K562 (cell line): ENCODE measurements around the gene CYB5D1. TPM values are rescaled to one million over a fixed set of nuclear protein-coding genes. Genes with fewer than 3 reads are reported as not detected.

Source experiments
- ATAC-seq: fragments of 200-7000 bp; cut with Tn5 transposase; 3 replicates; pipeline ENCODE4 v1.9.1; 2020; ENCODE audit warnings: moderate library complexity
- BruUV-seq: library from RNA; stranded (reverse); fragments of 400-500 nt; replicated peaks from 2 replicates; lab custom pipeline; 2021; lab: Mats Ljungman, UMichigan
- CTCF ChIA-PET: fragments of 300-600 bp; formaldehyde crosslinking; extraction: SDS; loops from one replicate; lab custom pipeline; 2021; ENCODE audit warnings: low intra/inter-chr PET ratio; lab: Yijun Ruan, JAX
- POLR2A ChIA-PET: fragments of 300-600, 350-650 bp; sonication (Branson Sonifier 250); formaldehyde crosslinking; extraction: SDS; loops from one replicate; lab custom pipeline; 2021; ENCODE audit warnings: antibody characterized with exemption, inconsistent platforms; lab: Yijun Ruan, JAX
- DNase-seq, 4 experiments: peaks; one replicate each; pipeline versions ENCODE4 v3.0.0 to v3.0.0-alpha.2; 2011 to 2018; ENCODE audit warnings: low spot score in 3 of 4, mixed read lengths in 3 of 4; ENCODE audit errors: extremely low read depth in 1 of 4
- FAIRE-seq: peaks from 2 replicates; lab custom pipeline; 2011; peaks lifted over from hg19 to GRCh38; lab: Jason Lieb, UNC
- H2AFZ ChIP-seq: 2 replicates; pipeline ENCODE4 v1.6.0; 2011; ENCODE audit warnings: low read depth, low read length, control low read depth, inconsistent platforms
- H3K27ac ChIP-seq: fragments of 200-600 bp; 3 replicates; pipeline ENCODE4 v1.8.0; 2011; ENCODE audit warnings: low read depth, mild to moderate bottlenecking, control low read depth, inconsistent platforms, low read length, moderate library complexity, mixed read lengths; ENCODE audit errors: extremely low read depth
- H3K27me3 ChIP-seq, 2 experiments: fragments of 300-600 bp in 1 of 2; 2 replicates in 1 of 2; 3 replicates in 1 of 2; pipeline versions ENCODE4 v1.6.0 to v1.8.0; 2011; ENCODE audit warnings: inconsistent platforms in 2 of 2, low read length in 2 of 2, mild to moderate bottlenecking in 1 of 2, mixed read lengths in 1 of 2, moderate library complexity in 1 of 2; ENCODE audit not compliant: control insufficient read depth in 2 of 2, insufficient read depth in 2 of 2
- H3K36me3 ChIP-seq: fragments of 300-600 bp; 3 replicates; pipeline ENCODE4 v1.8.0; 2011; ENCODE audit warnings: mild to moderate bottlenecking, low read length, inconsistent platforms; ENCODE audit not compliant: control insufficient read depth, insufficient read depth
- H3K4me1 ChIP-seq, 2 experiments: fragments of 200-600 bp in 1 of 2; replicated peaks in 1 of 2; 2 replicates in 1 of 2; 3 replicates in 1 of 2; pipeline versions ENCODE4 v1.5.1 to v1.8.0; 2011; ENCODE audit warnings: inconsistent platforms in 2 of 2, low read length in 2 of 2, mild to moderate bottlenecking in 1 of 2, mixed read lengths in 1 of 2, moderate library complexity in 1 of 2; ENCODE audit not compliant: control insufficient read depth in 2 of 2, insufficient read depth in 2 of 2
- H3K4me2 ChIP-seq: 2 replicates; pipeline ENCODE4 v1.6.1; 2011; ENCODE audit warnings: low read length, control low read depth, inconsistent platforms, mixed read lengths; ENCODE audit not compliant: insufficient read depth
- H3K4me3 ChIP-seq: fragments of 200-600 bp; sonication (generic), shearing (Covaris generic); 2 replicates; pipeline ENCODE4 v1.5.1; 2016; ENCODE audit warnings: control low read depth, inconsistent platforms
- H3K79me2 ChIP-seq: fragments of 200-600 bp; 3 replicates; pipeline ENCODE4 v1.8.0; 2011; ENCODE audit warnings: low read length, inconsistent platforms; ENCODE audit not compliant: control insufficient read depth, insufficient read depth
- H3K9ac ChIP-seq, 2 experiments: 2 replicates each; pipeline versions ENCODE4 v1.6.0 to v1.6.1; 2011; ENCODE audit warnings: low read depth in 2 of 2, low read length in 2 of 2, control low read depth in 1 of 2, inconsistent platforms in 1 of 2, mild to moderate bottlenecking in 1 of 2, mixed read lengths in 1 of 2; ENCODE audit not compliant: insufficient read depth in 1 of 2
- H3K9me1 ChIP-seq: one replicate; pipeline ENCODE4 v1.6.0; 2011; ENCODE audit warnings: inconsistent platforms, mild to moderate bottlenecking, low read length, moderate library complexity; ENCODE audit not compliant: control insufficient read depth, insufficient read depth
- H3K9me3 ChIP-seq: replicated peaks from 2 replicates; pipeline ENCODE4 v1.5.1; 2011; ENCODE audit warnings: low read depth, low read length, inconsistent platforms; ENCODE audit not compliant: control insufficient read depth, insufficient read depth
- H4K20me1 ChIP-seq: replicated peaks from 2 replicates; pipeline ENCODE4 v1.6.1; 2011; ENCODE audit warnings: low read length, inconsistent platforms, mixed read lengths; ENCODE audit not compliant: control insufficient read depth, insufficient read depth
- HDGF ChIP-seq: fragments of 450-650 bp; IDR thresholded peaks from 2 replicates; pipeline ENCODE4 v1.6.1; 2016
- HIVEP1 ChIP-seq: fragments of 250-450 bp; sonication (Bioruptor Pico); IDR thresholded peaks from 2 replicates; pipeline ENCODE4 v1.4.0; 2020; ENCODE audit warnings: mild to moderate bottlenecking
- POLR2B ChIP-seq: fragments of 450-650 bp; IDR thresholded peaks from 2 replicates; pipeline ENCODE4 v1.6.1; 2018; ENCODE audit warnings: low read depth; ENCODE audit not compliant: partially characterized antibody
- SIN3A ChIP-seq, 2 experiments: fragments of 150-350 bp in 1 of 2; IDR thresholded peaks; 2 replicates each; pipeline ENCODE4 v1.6.1; 2011 to 2016; ENCODE audit warnings: borderline replicate concordance in 2 of 2, low read depth in 2 of 2, low read length in 2 of 2, mild to moderate bottlenecking in 2 of 2, moderate library complexity in 2 of 2; ENCODE audit not compliant: control insufficient read depth in 1 of 2
- ZNF384 ChIP-seq: IDR thresholded peaks from 2 replicates; pipeline ENCODE4 v1.6.1; 2012; ENCODE audit warnings: low read depth, low read length, improper control_type of control experiment
- WGBS: fragments of 100-300 bp; shearing (Covaris generic); methylation state at CpG from one replicate; pipeline ENCODE4 v1.1.6; 2016; ENCODE audit warnings: low coverage, mixed read lengths; ENCODE audit not compliant: insufficient coverage; ENCODE audit errors: missing lambda C conversion rate; 5-methylcytosine and 5-hydroxymethylcytosine counted together
- in situ Hi-C: fragments of 300-500 bp; cut with MboI; formaldehyde crosslinking; loops from 4 replicates; pipeline ENCODE4 v1.15.0; 2018; ENCODE audit warnings: inconsistent platforms, mixed read lengths
- intact Hi-C: fragments of 100-400 bp; cut with micrococcal nuclease; formaldehyde crosslinking; loops from 2 replicates; pipeline ENCODE4 v1.14.2; 2022
- polyA plus RNA-seq, 8 experiments: library from polyadenylated mRNA; depleted of rRNA in 4 of 8; stranded (reverse) in 5 of 8; unstranded in 3 of 8; fragments of >200 nt; fragmentation: Nextera tagmentation in 2 of 8; fragmentation: Illumina TruSeq in 1 of 8; extraction: Ambion mirVana in 2 of 8; extraction: Trizol in 1 of 8; gene quantifications; 2 replicates each; pipeline versions ENCODE4 v1.2.1 to v1.2.3, GENCODE V29; 2011 to 2014; ENCODE audit warnings: inconsistent platforms in 1 of 8, missing spikeins in 1 of 8
- total RNA-seq, 7 experiments: library from RNA; depleted of rRNA in 6 of 7; stranded (reverse); fragments of >200 nt in 6 of 7; fragmentation: Illumina TruSeq in 2 of 7; extraction: Trizol in 2 of 7; gene quantifications; 2 replicates each; pipeline versions ENCODE4 v1.2.1 to v1.2.3, GENCODE V29; 2011 to 2021; ENCODE audit warnings: low replicate concordance in 1 of 7
- TF ChIP-seq, protein P1 (sequence below): fragments of 450-650 bp; IDR thresholded peaks from 2 replicates; pipeline ENCODE4 v1.6.1; 2016; ENCODE audit warnings: mild to moderate bottlenecking, moderate library complexity
- TF ChIP-seq, protein P2 (sequence below): IDR thresholded peaks from 2 replicates; pipeline ENCODE4 v1.6.1; 2012; ENCODE audit warnings: low read depth, low read length, improper control_type of control experiment, borderline replicate concordance

The CYB5D1 gene
- total and polyA plus RNA-seq, 9 of the 15 experiments (the other 6 are each of a cell fraction or from before 2014, with no cell fraction given) = 2.4 to 7.9 (median 5.7) TPM

DNA sequence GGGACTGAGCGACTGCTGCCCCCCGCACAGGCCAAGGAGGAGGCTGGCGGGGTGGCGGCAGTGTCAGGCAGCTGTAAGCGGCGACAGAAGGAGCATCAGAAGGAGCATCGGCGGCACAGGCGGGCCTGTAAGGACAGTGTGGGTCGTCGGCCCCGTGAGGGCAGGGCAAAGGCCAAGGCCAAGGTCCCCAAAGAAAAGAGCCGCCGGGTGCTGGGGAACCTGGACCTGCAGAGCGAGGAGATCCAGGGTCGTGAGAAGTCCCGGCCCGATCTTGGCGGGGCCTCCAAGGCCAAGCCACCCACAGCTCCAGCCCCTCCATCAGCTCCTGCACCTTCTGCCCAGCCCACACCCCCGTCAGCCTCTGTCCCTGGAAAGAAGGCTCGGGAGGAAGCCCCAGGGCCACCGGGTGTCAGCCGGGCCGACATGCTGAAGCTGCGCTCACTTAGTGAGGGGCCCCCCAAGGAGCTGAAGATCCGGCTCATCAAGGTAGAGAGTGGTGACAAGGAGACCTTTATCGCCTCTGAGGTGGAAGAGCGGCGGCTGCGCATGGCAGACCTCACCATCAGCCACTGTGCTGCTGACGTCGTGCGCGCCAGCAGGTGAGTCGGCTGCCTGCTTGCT, 8.6 kb upstream of the CYB5D1 start:
- intact Hi-C loops (no loop called here), in situ Hi-C loops (no loop called here)
- Histone ChIP-seq H3K27ac (no peak overlapping the region), H3K36me3 (peaks cover 71% of the 10 kb centered on the region; the same call in 2 of the 3 replicates), H4K20me1 (peaks cover 4% of the 10 kb centered on the region; the same call in 1 of the 2 replicates), H3K9me1 (peaks cover 3% of the 10 kb centered on the region), H3K4me2 (no peak overlapping the region), H3K9ac (no peak overlapping the region), H3K79me2 (peaks cover 15% of the 10 kb centered on the region), H3K27me3 (no peaks in the 10 kb centered on the region), H3K4me3 (no peak overlapping the region), H3K9me3 (no peaks in the 10 kb centered on the region), H2AFZ (no peak overlapping the region), H3K4me1 (peaks cover 0 to 32% of the 10 kb centered on the region in 2 experiments; a peak in 3 of 5 replicates)
- ATAC-seq = no peak
- no peak for DNase-seq
- no TSS peak for BruUV-seq
- no peak for FAIRE-seq
- ChIA-PET POLR2A (interaction anchor here (1.3 to 1.6 kb wide), 3 partner anchors 7 to 10 kb away, joined by 4 to 8 read pairs (median 6); partner anchors contain the start of genes CYB5D1 and NAA38), CTCF (no interaction called here)
- 100% methylated on average over 2 of the region's 35 CpGs for WGBS
- TF ChIP-seq SIN3A (IDR thresholded peaks at IDR 0.05; ENCODE audit: borderline replicate concordance in 2 of 2, control insufficient read depth in 1 of 2, low read depth in 2 of 2, low read length in 2 of 2) (no peak), HIVEP1 (CRISPR knock-in tag) (no peak), POLR2B (peak; percentile 22), HDGF (no peak), ZNF384 (no peak)
- TF ChIP-seq, protein P1, sequence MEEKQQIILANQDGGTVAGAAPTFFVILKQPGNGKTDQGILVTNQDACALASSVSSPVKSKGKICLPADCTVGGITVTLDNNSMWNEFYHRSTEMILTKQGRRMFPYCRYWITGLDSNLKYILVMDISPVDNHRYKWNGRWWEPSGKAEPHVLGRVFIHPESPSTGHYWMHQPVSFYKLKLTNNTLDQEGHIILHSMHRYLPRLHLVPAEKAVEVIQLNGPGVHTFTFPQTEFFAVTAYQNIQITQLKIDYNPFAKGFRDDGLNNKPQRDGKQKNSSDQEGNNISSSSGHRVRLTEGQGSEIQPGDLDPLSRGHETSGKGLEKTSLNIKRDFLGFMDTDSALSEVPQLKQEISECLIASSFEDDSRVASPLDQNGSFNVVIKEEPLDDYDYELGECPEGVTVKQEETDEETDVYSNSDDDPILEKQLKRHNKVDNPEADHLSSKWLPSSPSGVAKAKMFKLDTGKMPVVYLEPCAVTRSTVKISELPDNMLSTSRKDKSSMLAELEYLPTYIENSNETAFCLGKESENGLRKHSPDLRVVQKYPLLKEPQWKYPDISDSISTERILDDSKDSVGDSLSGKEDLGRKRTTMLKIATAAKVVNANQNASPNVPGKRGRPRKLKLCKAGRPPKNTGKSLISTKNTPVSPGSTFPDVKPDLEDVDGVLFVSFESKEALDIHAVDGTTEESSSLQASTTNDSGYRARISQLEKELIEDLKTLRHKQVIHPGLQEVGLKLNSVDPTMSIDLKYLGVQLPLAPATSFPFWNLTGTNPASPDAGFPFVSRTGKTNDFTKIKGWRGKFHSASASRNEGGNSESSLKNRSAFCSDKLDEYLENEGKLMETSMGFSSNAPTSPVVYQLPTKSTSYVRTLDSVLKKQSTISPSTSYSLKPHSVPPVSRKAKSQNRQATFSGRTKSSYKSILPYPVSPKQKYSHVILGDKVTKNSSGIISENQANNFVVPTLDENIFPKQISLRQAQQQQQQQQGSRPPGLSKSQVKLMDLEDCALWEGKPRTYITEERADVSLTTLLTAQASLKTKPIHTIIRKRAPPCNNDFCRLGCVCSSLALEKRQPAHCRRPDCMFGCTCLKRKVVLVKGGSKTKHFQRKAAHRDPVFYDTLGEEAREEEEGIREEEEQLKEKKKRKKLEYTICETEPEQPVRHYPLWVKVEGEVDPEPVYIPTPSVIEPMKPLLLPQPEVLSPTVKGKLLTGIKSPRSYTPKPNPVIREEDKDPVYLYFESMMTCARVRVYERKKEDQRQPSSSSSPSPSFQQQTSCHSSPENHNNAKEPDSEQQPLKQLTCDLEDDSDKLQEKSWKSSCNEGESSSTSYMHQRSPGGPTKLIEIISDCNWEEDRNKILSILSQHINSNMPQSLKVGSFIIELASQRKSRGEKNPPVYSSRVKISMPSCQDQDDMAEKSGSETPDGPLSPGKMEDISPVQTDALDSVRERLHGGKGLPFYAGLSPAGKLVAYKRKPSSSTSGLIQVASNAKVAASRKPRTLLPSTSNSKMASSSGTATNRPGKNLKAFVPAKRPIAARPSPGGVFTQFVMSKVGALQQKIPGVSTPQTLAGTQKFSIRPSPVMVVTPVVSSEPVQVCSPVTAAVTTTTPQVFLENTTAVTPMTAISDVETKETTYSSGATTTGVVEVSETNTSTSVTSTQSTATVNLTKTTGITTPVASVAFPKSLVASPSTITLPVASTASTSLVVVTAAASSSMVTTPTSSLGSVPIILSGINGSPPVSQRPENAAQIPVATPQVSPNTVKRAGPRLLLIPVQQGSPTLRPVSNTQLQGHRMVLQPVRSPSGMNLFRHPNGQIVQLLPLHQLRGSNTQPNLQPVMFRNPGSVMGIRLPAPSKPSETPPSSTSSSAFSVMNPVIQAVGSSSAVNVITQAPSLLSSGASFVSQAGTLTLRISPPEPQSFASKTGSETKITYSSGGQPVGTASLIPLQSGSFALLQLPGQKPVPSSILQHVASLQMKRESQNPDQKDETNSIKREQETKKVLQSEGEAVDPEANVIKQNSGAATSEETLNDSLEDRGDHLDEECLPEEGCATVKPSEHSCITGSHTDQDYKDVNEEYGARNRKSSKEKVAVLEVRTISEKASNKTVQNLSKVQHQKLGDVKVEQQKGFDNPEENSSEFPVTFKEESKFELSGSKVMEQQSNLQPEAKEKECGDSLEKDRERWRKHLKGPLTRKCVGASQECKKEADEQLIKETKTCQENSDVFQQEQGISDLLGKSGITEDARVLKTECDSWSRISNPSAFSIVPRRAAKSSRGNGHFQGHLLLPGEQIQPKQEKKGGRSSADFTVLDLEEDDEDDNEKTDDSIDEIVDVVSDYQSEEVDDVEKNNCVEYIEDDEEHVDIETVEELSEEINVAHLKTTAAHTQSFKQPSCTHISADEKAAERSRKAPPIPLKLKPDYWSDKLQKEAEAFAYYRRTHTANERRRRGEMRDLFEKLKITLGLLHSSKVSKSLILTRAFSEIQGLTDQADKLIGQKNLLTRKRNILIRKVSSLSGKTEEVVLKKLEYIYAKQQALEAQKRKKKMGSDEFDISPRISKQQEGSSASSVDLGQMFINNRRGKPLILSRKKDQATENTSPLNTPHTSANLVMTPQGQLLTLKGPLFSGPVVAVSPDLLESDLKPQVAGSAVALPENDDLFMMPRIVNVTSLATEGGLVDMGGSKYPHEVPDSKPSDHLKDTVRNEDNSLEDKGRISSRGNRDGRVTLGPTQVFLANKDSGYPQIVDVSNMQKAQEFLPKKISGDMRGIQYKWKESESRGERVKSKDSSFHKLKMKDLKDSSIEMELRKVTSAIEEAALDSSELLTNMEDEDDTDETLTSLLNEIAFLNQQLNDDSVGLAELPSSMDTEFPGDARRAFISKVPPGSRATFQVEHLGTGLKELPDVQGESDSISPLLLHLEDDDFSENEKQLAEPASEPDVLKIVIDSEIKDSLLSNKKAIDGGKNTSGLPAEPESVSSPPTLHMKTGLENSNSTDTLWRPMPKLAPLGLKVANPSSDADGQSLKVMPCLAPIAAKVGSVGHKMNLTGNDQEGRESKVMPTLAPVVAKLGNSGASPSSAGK = no peak
- TF ChIP-seq, protein P2, sequence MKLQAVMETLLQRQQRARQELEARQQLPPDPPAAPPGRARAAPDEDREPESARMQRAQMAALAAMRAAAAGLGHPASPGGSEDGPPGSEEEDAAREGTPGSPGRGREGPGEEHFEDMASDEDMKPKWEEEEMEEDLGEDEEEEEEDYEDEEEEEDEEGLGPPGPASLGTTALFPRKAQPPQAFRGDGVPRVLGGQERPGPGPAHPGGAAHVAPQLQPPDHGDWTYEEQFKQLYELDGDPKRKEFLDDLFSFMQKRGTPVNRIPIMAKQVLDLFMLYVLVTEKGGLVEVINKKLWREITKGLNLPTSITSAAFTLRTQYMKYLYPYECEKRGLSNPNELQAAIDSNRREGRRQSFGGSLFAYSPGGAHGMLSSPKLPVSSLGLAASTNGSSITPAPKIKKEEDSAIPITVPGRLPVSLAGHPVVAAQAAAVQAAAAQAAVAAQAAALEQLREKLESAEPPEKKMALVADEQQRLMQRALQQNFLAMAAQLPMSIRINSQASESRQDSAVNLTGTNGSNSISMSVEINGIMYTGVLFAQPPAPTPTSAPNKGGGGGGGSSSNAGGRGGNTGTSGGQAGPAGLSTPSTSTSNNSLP = no peak
